GM23338 (cell line): ENCODE data around the gene ACAP1.

Experiments
- CREB1 ChIP-seq: fragments of 250-450 bp; sonication (Bioruptor Pico); IDR thresholded peaks from 2 replicates; pipeline ENCODE4 v1.5.0; 2020; ENCODE audit warnings: low read depth, mild to moderate bottlenecking, moderate library complexity
- EZH2 ChIP-seq: fragments of 200-600 bp; sonication (generic); IDR thresholded peaks from one replicate; pipeline ENCODE4 v1.8.0; 2017; ENCODE audit warnings: antibody characterized with exemption, mild to moderate bottlenecking, low read depth; ENCODE audit not compliant: unreplicated experiment
- EZH2phosphoT487 ChIP-seq: fragments of 200-600 bp; sonication (generic); IDR thresholded peaks from one replicate; pipeline ENCODE4 v1.8.1; 2018; ENCODE audit warnings: antibody characterized with exemption; ENCODE audit not compliant: unreplicated experiment
- TF ChIP-seq, protein P1 (sequence below), 2 experiments: fragments of 200-600 bp in 1 of 2; sonication (generic) in 1 of 2; conservative IDR thresholded peaks; 2 replicates each; pipeline versions ENCODE4 v1.5.1 to v1.6.1; 2016 to 2017; ENCODE audit warnings: antibody characterized with exemption in 2 of 2, low read depth in 2 of 2, mild to moderate bottlenecking in 2 of 2, moderate library complexity in 1 of 2

DNA sequence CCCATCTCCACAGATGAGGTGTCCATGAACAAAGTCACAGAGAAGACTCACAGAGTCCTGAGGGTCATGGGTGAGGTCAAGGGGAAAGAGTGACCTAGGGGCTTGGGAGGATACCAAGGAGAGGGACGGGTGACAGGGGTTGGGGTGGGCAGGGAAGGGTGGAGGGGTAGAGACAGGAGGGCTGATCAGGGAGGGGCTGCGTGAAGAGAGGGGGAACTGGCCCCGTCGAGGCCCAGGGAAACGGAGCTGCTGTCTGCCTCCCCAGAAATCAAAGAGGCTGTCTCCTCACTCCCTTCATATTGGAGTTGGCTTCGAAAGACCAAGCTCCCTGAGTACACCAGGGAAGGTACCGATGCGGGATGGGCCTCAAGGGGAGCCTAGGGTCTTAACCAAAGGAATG, 19.2 kb downstream of the ACAP1 start:
- TF ChIP-seq, protein P1, sequence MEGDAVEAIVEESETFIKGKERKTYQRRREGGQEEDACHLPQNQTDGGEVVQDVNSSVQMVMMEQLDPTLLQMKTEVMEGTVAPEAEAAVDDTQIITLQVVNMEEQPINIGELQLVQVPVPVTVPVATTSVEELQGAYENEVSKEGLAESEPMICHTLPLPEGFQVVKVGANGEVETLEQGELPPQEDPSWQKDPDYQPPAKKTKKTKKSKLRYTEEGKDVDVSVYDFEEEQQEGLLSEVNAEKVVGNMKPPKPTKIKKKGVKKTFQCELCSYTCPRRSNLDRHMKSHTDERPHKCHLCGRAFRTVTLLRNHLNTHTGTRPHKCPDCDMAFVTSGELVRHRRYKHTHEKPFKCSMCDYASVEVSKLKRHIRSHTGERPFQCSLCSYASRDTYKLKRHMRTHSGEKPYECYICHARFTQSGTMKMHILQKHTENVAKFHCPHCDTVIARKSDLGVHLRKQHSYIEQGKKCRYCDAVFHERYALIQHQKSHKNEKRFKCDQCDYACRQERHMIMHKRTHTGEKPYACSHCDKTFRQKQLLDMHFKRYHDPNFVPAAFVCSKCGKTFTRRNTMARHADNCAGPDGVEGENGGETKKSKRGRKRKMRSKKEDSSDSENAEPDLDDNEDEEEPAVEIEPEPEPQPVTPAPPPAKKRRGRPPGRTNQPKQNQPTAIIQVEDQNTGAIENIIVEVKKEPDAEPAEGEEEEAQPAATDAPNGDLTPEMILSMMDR (conservative IDR thresholded peaks at IDR 0.05; ENCODE audit: low read depth in 2 of 2) = no peak
- TF ChIP-seq EZH2 = no peak
- no peak for TF ChIP-seq EZH2phosphoT487
- TF ChIP-seq CREB1 (CRISPR knock-in tag) = no peak
